Esophagus muscularis mucosa (tissue), 4 donors: ENCODE measurements around the gene LRRK1. TPM values are rescaled to one million over a fixed set of nuclear protein-coding genes. Genes with fewer than 3 reads are reported as not detected.
A peak's percentile ranks its signal among the peaks of the same experiment; 100 is the strongest.

ENCODE experiments used
- DNase-seq: peaks from one replicate; pipeline ENCODE4 v3.0.0-alpha.2; 2017; ENCODE audit errors: extremely low spot score
- H3K27ac ChIP-seq, 4 donors: fragments of 200-600 bp; sonication (generic); replicated peaks in 1 of 4; 1 replicate in 3 of 4; 2 replicates in 1 of 4; pipeline ENCODE4 v1.5.1; 2016 to 2019; ENCODE audit warnings: mild to moderate bottlenecking in 1 of 4
- H3K27me3 ChIP-seq, 4 donors: fragments of 200-600 bp; sonication (generic); one replicate each; pipeline versions ENCODE4 v1.5.1 to v1.6.0; 2016 to 2019
- H3K36me3 ChIP-seq, 4 donors: fragments of 200-600 bp; sonication (generic); one replicate each; pipeline ENCODE4 v1.5.1; 2016 to 2019
- H3K4me1 ChIP-seq, 4 donors: fragments of 200-600 bp; sonication (generic); one replicate each; pipeline ENCODE4 v1.5.1; 2016 to 2019
- H3K4me3 ChIP-seq, 4 donors: fragments of 200-600 bp; sonication (generic); 1 replicate in 2 of 4; 2 replicates in 2 of 4; pipeline ENCODE4 v1.5.1; 2016 to 2019; ENCODE audit warnings: mild to moderate bottlenecking in 4 of 4, moderate library complexity in 1 of 4
- H3K9me3 ChIP-seq, 4 donors: fragments of 200-600 bp; sonication (generic); 1 replicate in 3 of 4; 2 replicates in 1 of 4; pipeline ENCODE4 v1.5.1; 2016 to 2019
- EP300 ChIP-seq: sonication (generic); formaldehyde crosslinking; IDR thresholded peaks from one replicate; pipeline ENCODE4 v1.6.1; 2017; ENCODE audit warnings: antibody characterized with exemption
- POLR2A ChIP-seq: fragments of 450-650 bp; IDR thresholded peaks from one replicate; pipeline ENCODE4 v1.6.1; 2017; ENCODE audit warnings: antibody characterized with exemption, moderate library complexity, mild to moderate bottlenecking, low read depth
- POLR2AphosphoS5 ChIP-seq, 2 donors: sonication (generic); formaldehyde crosslinking; IDR thresholded peaks; one replicate each; pipeline ENCODE4 v1.6.1; 2017; ENCODE audit warnings: antibody characterized with exemption in 2 of 2
- WGBS: methylation state at CpG from one replicate; pipeline ENCODE4 v1.1.5; 2018; 5-methylcytosine and 5-hydroxymethylcytosine counted together
- intact Hi-C: fragments of 100-400 bp; cut with DNase I; formaldehyde crosslinking; loops from one replicate; pipeline ENCODE4 v1.15.1; 2023
- total RNA-seq, 4 donors: library from RNA; depleted of rRNA; stranded (reverse); fragments of >200 nt; gene quantifications; one replicate each; pipeline versions ENCODE4 v1.1.0 to v1.2.1, GENCODE V29; 2016
- TF ChIP-seq, protein P1 (sequence below), 3 experiments: fragments of 200-600 bp in 2 of 3; fragments of 450-650 bp in 1 of 3; sonication (generic) in 2 of 3; IDR thresholded peaks; one replicate each; pipeline ENCODE4 v1.5.1; 2017 to 2019; ENCODE audit warnings: antibody characterized with exemption in 3 of 3, mild to moderate bottlenecking in 2 of 3, moderate library complexity in 1 of 3

The LRRK1 gene
- total RNA-seq, 4 donors from 2014 or later, result 11.3 to 18.0 (median 15.4) TPM

DNA sequence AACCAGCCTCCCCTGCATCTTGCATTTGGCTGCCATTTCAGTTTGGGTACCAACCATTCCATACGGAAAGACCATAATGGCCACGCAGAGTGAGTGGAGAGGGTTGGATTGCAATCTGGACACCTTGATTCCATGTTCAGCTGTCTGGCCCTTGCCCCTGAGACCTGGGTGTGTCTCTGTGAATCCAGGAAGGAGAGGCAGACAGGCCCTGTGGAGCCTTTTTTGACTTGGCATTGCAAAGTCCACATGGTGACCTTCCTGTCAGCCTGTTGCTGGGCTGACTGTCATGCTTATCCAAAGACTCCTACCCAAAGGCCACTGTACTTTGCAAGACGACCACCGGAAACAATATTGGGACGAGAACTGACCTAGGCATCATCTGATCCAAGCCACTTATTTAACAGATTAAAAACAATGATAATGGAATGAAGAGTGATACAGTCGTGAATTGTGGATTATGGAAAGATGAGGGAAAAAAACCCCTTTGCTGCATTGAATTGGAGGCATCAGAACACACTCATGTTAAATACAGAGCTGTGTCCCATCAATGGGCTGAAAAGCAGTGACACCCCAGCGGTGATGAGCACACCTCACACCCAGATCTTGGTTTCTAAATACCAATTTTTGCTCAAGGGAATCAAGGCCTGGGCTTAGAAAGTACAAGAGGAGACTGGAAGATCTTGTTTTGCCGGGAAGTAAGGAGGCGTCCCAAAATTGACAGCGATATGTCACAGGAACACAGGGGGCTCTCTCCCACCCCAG is 86.0 kb downstream of the LRRK1 start:
- WGBS, result 94% methylated on average over 10 of the region's 10 CpGs
- DNase-seq, result no peak
- Histone ChIP-seq H3K27ac (no peak overlapping the region), H3K36me3 (peaks cover 0 to 3% (median 0%) of the 10 kb centered on the region in 4 donors), H3K4me3 (no peak overlapping the region), H3K27me3 (no peaks in the 10 kb centered on the region), H3K4me1 (peaks cover 10 to 23% (median 20%) of the 10 kb centered on the region in 4 donors), H3K9me3 (no peaks in the 10 kb centered on the region)
- intact Hi-C loops, result no loop called here
- TF ChIP-seq POLR2AphosphoS5 (IDR thresholded peaks at IDR 0.05) (no peak), EP300 (no peak), POLR2A (no peak)
- TF ChIP-seq, protein P1, sequence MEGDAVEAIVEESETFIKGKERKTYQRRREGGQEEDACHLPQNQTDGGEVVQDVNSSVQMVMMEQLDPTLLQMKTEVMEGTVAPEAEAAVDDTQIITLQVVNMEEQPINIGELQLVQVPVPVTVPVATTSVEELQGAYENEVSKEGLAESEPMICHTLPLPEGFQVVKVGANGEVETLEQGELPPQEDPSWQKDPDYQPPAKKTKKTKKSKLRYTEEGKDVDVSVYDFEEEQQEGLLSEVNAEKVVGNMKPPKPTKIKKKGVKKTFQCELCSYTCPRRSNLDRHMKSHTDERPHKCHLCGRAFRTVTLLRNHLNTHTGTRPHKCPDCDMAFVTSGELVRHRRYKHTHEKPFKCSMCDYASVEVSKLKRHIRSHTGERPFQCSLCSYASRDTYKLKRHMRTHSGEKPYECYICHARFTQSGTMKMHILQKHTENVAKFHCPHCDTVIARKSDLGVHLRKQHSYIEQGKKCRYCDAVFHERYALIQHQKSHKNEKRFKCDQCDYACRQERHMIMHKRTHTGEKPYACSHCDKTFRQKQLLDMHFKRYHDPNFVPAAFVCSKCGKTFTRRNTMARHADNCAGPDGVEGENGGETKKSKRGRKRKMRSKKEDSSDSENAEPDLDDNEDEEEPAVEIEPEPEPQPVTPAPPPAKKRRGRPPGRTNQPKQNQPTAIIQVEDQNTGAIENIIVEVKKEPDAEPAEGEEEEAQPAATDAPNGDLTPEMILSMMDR (IDR thresholded peaks at IDR 0.05), result no peak

DNA sequence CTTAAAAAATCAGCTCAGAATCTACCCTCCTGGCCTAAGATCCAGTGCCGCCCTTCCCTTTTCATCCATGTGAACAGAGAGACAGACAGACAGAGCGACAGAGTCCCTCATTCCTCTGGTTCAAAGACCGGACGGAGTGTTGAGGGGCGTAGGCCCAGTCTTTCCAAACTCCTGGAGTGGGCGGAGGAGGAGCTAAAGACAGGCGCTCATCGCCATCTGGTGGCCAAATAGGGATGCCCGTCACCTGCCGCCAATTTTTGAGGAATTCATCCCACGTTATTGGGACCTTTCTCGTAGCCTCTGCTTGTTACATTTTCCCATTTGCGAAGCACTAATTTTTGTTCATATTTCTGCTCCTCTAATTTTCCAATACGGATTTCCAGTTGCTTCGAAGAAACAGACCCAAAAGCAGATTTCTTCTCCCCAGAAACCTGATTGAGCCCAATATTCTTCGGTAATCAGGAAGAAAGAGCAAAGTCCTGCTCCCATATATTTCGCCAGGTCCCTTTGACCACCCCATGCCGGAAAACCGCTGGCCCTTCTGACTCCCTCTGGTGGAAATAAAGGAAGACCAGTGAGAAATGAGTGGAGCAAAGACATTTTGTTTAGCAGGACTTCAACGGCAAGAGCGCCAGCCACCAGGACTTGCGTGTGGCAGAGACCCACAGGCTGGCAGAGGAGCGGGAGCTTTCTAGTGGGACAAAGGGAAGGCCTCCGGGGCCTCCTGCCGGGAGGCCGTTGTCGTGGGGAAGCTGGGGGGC is 88.0 kb downstream of the LRRK1 start:
- Histone ChIP-seq H3K4me1 (peaks cover 10 to 23% (median 20%) of the 10 kb centered on the region in 4 donors), H3K27ac (peak overlapping the region in 1 of 4 donors; percentile 6), H3K9me3 (no peaks in the 10 kb centered on the region), H3K4me3 (peak overlapping the region in 1 of 4 donors; percentile 57), H3K27me3 (no peaks in the 10 kb centered on the region), H3K36me3 (peaks cover 0 to 12% (median 0%) of the 10 kb centered on the region in 4 donors)
- DNase-seq, result peak; percentile 95
- intact Hi-C loops, result loop anchor here (2.0 kb wide), 2 partner anchors 88 to 380 kb away; partner anchors contain the start of gene LRRK1
- 28% methylated on average over 27 of the region's 27 CpGs for WGBS
- TF ChIP-seq POLR2A (no peak), POLR2AphosphoS5 (IDR thresholded peaks at IDR 0.05) (peak in 1 of 2 donors; percentile 46), EP300 (no peak)
- TF ChIP-seq, protein P1 (IDR thresholded peaks at IDR 0.05), result peak; percentile 89 to 91 (median 90)

DNA sequence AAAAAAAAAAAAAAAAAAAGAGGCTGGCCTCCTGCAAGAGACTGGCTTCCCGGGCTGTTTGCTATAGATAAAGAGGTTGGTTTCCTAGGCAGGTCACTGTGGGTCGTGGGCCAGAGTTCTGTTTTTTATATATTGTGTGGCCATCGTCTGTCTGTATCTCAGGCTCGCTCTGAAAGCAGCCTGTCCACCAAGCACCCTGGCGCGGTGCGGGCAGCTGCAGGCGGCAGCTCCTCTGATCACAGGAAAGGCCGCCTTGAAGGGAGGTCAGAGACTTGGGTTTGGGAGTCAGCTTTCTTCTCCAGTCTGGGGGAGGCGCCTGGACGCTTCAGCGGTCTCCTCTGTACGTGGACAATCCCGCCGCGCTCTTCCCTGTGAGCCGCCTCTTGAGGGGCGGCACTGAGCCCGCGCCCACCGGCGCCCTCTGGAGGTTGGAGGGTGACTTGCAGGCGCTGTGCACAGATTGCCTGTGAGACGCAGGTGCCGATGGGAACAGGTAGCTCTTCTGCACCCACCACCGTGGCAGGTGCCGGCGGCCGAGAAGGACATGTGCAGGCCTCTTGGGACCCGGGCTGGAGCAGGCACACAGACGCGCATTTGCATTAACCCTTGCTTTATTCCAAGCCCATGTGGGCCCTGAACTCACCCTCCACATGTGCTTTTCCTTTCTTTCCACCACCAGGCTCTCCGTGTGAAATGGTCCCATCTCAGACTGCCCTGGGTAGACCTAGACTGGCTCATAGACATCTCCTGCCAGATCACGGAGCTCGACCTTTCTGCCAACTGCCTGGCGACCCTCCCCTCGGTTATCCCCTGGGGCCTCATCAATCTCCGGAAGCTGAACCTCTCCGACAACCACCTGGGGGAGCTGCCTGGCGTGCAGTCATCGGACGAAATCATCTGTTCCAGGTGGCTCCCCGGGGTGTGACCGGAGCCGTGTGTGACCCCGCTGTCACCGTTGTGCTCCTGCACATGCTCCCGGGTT is 89.3 kb downstream of the LRRK1 start:
- no peak for DNase-seq
- H3K4me3 ChIP-seq, result peak overlapping the region; percentile 46 to 57 (median 49)
- no peak for TF ChIP-seq POLR2A
- TF ChIP-seq, protein P1 (IDR thresholded peaks at IDR 0.05), result peak; percentile 84 to 100 (median 96)
- peak in 1 of 2 donors; percentile 44 for TF ChIP-seq POLR2AphosphoS5 (IDR thresholded peaks at IDR 0.05)
- no peak for TF ChIP-seq EP300
- peak overlapping the region in 1 of 4 donors; percentile 36 for H3K27ac ChIP-seq
- H3K9me3 ChIP-seq, result no peaks in the 10 kb centered on the region
- peaks cover 10 to 23% (median 20%) of the 10 kb centered on the region in 4 donors for H3K4me1 ChIP-seq
- intact Hi-C loops, result no loop called here
- H3K27me3 ChIP-seq, result peaks cover 0 to 7% (median 0%) of the 10 kb centered on the region in 4 donors
- 36% methylated on average over 21 of the region's 48 CpGs for WGBS
- peaks cover 0 to 24% (median 6%) of the 10 kb centered on the region in 4 donors for H3K36me3 ChIP-seq

DNA sequence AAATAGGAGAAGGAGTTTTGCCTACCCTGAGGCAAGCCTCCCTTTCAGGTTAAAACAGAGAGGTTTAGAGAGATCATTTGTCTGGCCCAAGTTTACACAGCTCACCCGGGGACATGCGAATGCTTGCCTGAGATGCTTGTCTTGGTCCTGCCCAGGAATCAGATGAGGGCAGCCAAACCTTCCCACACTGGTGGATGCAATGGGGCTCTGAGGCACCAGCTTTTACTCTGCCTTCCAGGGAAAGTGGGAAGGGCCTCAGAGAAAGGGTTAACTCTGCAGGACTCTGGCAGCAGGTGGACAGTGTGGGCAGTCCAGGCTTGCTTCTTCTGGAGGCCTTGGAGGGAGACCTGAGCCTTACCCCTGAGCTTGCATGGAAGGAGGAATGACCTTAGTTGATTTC is 90.0 kb downstream of the LRRK1 start:
- WGBS, result 77% methylated on average over 2 of the region's 2 CpGs

More for the DNA sequence above, 90.0 kb downstream of the LRRK1 start:
- no peak overlapping the region for H3K4me3 ChIP-seq
- H3K27me3 ChIP-seq, result peaks cover 0 to 12% (median 0%) of the 10 kb centered on the region in 4 donors
- intact Hi-C loops, result no loop called here
- peaks cover 0 to 24% (median 6%) of the 10 kb centered on the region in 4 donors for H3K36me3 ChIP-seq
- peaks cover 10 to 23% (median 20%) of the 10 kb centered on the region in 4 donors for H3K4me1 ChIP-seq
- H3K27ac ChIP-seq, result no peak overlapping the region
- DNase-seq, result no peak
- TF ChIP-seq POLR2A (no peak), POLR2AphosphoS5 (IDR thresholded peaks at IDR 0.05) (no peak), EP300 (no peak)
- no peaks in the 10 kb centered on the region for H3K9me3 ChIP-seq
